ENCODE data around the gene ENDOU. TPM values are rescaled to one million over a fixed set of nuclear protein-coding genes. Genes with fewer than 3 reads are reported as not detected.

Gene ENDOU
- polyA plus RNA-seq, 2 of the 4 experiments (the other 2 are of a cell fraction), result not detected

- TF ChIP-seq, protein P1, sequence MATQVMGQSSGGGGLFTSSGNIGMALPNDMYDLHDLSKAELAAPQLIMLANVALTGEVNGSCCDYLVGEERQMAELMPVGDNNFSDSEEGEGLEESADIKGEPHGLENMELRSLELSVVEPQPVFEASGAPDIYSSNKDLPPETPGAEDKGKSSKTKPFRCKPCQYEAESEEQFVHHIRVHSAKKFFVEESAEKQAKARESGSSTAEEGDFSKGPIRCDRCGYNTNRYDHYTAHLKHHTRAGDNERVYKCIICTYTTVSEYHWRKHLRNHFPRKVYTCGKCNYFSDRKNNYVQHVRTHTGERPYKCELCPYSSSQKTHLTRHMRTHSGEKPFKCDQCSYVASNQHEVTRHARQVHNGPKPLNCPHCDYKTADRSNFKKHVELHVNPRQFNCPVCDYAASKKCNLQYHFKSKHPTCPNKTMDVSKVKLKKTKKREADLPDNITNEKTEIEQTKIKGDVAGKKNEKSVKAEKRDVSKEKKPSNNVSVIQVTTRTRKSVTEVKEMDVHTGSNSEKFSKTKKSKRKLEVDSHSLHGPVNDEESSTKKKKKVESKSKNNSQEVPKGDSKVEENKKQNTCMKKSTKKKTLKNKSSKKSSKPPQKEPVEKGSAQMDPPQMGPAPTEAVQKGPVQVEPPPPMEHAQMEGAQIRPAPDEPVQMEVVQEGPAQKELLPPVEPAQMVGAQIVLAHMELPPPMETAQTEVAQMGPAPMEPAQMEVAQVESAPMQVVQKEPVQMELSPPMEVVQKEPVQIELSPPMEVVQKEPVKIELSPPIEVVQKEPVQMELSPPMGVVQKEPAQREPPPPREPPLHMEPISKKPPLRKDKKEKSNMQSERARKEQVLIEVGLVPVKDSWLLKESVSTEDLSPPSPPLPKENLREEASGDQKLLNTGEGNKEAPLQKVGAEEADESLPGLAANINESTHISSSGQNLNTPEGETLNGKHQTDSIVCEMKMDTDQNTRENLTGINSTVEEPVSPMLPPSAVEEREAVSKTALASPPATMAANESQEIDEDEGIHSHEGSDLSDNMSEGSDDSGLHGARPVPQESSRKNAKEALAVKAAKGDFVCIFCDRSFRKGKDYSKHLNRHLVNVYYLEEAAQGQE (IDR thresholded peaks at IDR 0.05), result no peak
- no peak for TF ChIP-seq HDAC2 (IDR thresholded peaks at IDR 0.05)
These were observed 13.8 kb downstream of the ENDOU start (continued) for GRCh38 chr12:47711448-47711847.

DNA sequence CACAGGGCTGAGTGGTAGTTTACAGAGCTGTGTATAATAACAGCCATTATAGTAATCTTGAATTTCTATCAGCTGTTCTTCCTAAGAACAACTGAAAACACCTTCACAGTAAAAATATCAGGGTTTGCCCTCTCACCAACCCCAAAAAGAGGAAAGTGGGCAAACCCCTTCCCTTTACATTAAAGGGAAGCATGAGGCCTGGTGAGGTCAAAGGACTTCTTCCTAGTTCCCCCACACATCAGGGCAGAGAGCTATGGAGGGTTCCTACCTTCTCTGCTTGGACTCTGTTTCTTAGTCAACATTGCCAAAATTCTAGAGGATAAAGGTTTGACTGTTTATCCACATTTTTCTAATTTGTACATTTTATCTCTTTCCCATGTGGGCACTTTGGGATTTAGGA, 15.0 kb downstream of the ENDOU start:
- DNase-seq (ENCODE audit: low read depth in 1 of 2, low spot score in 1 of 2), result no peak
- Histone ChIP-seq H3K9me3 (no peaks in the 10 kb centered on the region), H3K27ac (no peak overlapping the region), H3K4me1 (peaks cover 7% of the 10 kb centered on the region; the same call in 2 of the 3 replicates), H3K4me3 (no peak overlapping the region), H3K4me2 (no peak overlapping the region)
- no peak for ATAC-seq
- TF ChIP-seq MYC (IDR thresholded peaks at IDR 0.05; ENCODE audit: borderline replicate concordance, low read length) (no peak), FOSL2 (IDR thresholded peaks at IDR 0.05) (no peak), FOSL2 (CRISPR knock-in tag; IDR thresholded peaks at IDR 0.05) (no peak), RAD21 (conservative IDR thresholded peaks at IDR 0.05 in 1 of 2, IDR thresholded peaks at IDR 0.05 in 1 of 2) (no peak), HEYL (CRISPR knock-in tag; IDR thresholded peaks at IDR 0.05) (no peak), ZSCAN20 (CRISPR knock-in tag; IDR thresholded peaks at IDR 0.05) (no peak), NR3C1 (IDR thresholded peaks at IDR 0.05) (no peak)
- FAIRE-seq, result no peak
- CTCF ChIA-PET, result interaction anchor here (1.0 to 17.4 kb wide), 5 partner anchors 23 to 678 kb away, joined by 3 to 343 read pairs (median 320); partner anchors contain the start of genes ENDOU and SLC48A1
- POLR2A ChIA-PET, result no interaction called here

DNA sequence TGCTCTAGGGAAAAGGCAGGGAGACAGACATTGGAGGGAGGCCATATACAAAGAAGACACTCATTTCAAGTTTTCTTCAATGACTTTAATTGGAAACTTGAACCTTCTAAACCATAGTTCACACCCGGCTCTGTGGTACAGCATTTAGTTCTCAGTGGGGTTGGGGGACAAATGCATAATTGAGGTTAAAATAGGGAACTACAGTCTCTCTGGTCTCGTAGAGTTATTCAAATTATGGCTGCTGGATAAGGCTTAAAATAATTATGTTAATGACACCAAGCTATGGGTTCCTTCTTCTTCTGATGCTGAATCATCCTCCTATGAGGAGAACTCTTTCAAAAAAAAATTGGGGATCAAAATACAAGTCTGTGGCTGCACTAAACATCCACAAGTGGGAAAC, 15.6 kb downstream of the ENDOU start:
- ChIA-PET CTCF (interaction anchor here (1.0 to 17.4 kb wide), 5 partner anchors 24 to 677 kb away, joined by 3 to 343 read pairs (median 320); partner anchors contain the start of genes ENDOU and SLC48A1), POLR2A (no interaction called here)
- FAIRE-seq (no peak), DNase-seq (ENCODE audit: low read depth in 1 of 2, low spot score in 1 of 2) (no peak), ATAC-seq (no peak)
- Histone ChIP-seq H3K27ac (no peak overlapping the region), H3K4me3 (no peak overlapping the region), H3K9me3 (no peaks in the 10 kb centered on the region), H3K4me2 (no peak overlapping the region), H3K4me1 (peaks cover 11% of the 10 kb centered on the region; the same call in 2 of the 3 replicates)
- WGBS (ENCODE audit: missing lambda C conversion rate), result 89% methylated on average over 2 of the region's 2 CpGs
- TF ChIP-seq CHD2 (IDR thresholded peaks at IDR 0.05; ENCODE audit: low read length, partially characterized antibody) (no peak), KDM5A (IDR thresholded peaks at IDR 0.05) (no peak), RNF2 (IDR thresholded peaks at IDR 0.05; ENCODE audit: borderline replicate concordance, low read depth) (no peak), CHD4 (IDR thresholded peaks at IDR 0.05; ENCODE audit: borderline replicate concordance) (no peak), BCL3 (IDR thresholded peaks at IDR 0.05) (no peak), MAFK (IDR thresholded peaks at IDR 0.05; ENCODE audit: partially characterized antibody) (no peak), NFE2L2 (conservative IDR thresholded peaks at IDR 0.05; ENCODE audit: low read length) (no peak), SREBF2 (IDR thresholded peaks at IDR 0.05) (no peak), PHF8 (IDR thresholded peaks at IDR 0.05; ENCODE audit: borderline replicate concordance, low read depth) (no peak), KDM1A (IDR thresholded peaks at IDR 0.05; ENCODE audit: low read depth) (no peak), NR3C1 (IDR thresholded peaks at IDR 0.05) (no peak), HEYL (CRISPR knock-in tag; IDR thresholded peaks at IDR 0.05) (no peak)
- TF ChIP-seq, protein P2, sequence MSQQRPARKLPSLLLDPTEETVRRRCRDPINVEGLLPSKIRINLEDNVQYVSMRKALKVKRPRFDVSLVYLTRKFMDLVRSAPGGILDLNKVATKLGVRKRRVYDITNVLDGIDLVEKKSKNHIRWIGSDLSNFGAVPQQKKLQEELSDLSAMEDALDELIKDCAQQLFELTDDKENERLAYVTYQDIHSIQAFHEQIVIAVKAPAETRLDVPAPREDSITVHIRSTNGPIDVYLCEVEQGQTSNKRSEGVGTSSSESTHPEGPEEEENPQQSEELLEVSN (IDR thresholded peaks at IDR 0.05; ENCODE audit: borderline replicate concordance, low read depth), result no peak
- TF ChIP-seq, protein P3, sequence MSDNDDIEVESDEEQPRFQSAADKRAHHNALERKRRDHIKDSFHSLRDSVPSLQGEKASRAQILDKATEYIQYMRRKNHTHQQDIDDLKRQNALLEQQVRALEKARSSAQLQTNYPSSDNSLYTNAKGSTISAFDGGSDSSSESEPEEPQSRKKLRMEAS (IDR thresholded peaks at IDR 0.05), result no peak

Measured in A549 (cell line).